Activated naive CD8-positive, alpha-beta T cell treated with anti-CD3 and anti-CD28 coated beads, Interleukin-2, amount 50 U/mL, for 16 hours (primary cell): ENCODE results near the gene RBP3.
A peak's percentile ranks its signal among the peaks of the same experiment; 100 is the strongest.

Experiments used
- DNase-seq: peaks from one replicate; pipeline ENCODE4 v3.0.0-alpha.2; 2020; ENCODE audit warnings: low read depth, low spot score

The RBP3 gene

DNA sequence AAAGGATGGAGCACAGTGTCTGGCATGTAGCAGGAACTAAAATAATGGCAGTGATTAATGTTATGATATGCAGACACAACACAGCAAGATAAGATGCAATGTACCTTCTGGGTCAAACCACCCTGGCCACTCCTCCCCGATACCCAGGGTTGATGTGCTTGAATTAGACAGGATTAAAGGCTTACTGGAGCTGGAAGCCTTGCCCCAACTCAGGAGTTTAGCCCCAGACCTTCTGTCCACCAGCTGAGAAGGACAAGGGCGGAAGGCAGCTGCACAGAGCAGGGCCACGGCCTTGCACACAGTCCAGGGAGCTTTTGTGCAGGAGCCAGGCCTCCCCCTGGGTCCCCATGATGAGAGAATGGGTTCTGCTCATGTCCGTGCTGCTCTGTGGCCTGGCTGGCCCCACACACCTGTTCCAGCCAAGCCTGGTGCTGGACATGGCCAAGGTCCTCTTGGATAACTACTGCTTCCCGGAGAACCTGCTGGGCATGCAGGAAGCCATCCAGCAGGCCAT is at the start of gene RBP3:
Gene RBP3 (plus strand): TSS at position 226 of the 514 bp plus-strand sequence. CDS start 122 bp downstream, at position 348.
- no peak for DNase-seq

DNA sequence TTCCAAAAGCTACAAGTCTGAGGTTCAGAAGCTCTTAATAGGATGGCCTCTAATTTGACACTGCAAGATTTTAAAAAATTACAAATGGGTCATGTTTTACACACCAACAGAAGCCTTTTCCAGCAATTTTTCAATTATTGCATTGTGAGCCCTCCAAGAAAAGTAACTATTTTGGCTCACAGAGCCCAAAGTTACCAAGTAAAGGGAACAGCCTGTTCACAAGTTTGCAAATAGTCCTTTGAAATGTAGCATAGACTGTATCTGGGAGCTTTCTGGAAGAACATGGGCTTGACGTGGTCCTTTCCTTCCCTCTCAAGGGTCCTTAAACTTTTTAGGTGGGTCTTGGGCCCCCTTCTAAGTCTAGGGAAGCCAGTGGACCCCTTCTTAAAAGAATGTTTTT is 49.4 kb upstream of the RBP3 start:
- DNase-seq = no peak

DNA sequence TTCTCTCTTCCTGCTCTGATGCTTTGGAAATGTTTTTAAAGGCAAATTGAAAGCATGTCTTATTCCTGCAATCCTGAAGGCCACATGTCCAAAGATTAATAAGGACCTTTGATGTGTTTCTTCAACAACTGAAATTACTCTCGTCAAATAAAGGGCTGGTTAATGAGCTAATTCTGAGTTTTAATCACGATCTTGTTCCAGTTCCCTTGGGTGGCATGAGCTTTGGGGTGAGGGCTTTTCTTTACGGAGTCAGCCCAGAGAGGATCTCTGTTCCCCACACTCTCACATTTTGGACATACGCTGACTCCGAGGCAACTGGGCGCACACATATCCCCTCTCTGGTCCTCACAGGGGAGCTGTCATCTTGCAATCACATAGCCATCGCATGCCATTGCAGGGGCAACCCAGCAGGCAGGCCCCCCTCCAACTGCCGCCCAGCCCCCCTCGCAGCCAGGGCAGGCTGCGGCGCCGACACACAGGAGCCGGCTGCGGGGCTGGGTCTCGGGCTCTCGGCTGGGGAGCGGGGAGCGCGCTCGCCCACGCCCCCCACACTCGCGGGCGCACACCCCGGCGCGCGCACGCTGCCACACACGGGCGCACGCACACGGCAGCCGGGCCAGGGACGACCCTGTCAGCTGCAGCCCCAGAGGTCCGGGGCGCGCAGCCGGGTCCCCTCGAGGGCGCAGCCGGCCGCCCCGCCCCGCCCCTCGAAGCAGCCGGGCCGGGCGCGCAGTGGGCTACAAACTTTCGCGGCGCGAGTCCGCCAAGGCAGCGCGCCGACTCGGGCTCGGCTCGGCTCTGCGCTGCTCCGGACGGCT is 48.3 kb upstream of the RBP3 start, which contains the start of gene GDF10:
Gene GDF10 (plus strand): TSS at position 587 of the 818 bp plus-strand sequence. CDS start 455 bp downstream, outside the sequence.
- DNase-seq = no peak

DNA sequence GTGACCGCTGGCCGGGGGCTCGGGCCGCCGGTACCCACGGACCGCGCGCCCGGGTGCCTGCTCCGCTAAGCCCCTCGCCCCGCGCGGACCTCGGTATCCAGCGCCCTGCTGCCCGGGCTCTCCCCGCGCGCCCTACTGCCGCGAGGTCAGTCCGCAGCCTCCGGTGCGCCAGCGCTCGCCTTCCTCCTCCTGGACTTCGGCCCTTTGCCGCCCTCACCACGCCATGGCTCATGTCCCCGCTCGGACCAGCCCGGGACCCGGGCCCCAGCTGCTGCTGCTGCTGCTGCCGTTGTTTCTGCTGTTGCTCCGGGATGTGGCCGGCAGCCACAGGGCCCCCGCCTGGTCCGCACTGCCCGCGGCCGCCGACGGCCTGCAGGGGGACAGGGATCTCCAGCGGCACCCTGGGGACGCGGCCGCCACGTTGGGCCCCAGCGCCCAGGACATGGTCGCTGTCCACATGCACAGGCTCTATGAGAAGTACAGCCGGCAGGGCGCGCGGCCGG is 47.7 kb upstream of the RBP3 start:
- DNase-seq = no peak

DNA sequence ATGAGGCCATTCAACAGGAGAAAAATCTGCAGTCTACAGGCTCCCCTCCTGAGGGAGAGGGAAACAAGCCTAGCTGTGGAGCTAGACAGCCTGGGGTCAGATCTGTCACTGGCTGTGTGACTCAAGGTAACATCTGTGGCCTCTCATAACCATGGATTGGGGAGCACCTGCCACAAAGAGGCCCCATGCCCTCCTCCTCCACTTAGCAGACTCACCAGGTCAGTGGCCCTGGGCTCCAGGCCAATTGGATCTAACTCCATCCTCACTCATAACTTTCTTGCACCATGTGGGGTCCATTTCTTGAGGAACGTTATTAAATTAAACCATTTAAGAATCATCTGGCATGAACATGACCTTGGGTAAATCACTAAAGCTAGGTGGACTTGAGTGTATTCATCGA is 46.3 kb upstream of the RBP3 start:
- no peak for DNase-seq

DNA sequence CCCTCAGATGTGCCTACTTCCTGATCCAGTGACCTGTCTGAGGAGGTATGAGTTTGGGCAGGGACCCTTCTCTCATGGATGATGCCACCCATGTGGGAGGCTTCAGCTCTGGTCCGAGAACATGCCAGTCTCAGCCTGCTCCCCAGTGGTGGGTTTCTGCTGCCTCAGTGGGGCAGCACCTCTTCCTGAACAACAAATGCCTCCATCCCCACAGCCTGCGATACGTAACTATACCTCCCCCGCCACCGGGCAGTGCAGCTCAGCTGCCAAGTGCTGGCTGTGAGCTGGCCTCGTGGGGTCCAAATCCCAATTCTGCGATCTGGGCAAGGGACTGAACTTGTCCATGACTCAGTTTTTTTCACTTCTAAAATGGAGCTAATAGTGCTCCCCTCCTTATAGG is 45.1 kb upstream of the RBP3 start:
- DNase-seq = no peak

DNA sequence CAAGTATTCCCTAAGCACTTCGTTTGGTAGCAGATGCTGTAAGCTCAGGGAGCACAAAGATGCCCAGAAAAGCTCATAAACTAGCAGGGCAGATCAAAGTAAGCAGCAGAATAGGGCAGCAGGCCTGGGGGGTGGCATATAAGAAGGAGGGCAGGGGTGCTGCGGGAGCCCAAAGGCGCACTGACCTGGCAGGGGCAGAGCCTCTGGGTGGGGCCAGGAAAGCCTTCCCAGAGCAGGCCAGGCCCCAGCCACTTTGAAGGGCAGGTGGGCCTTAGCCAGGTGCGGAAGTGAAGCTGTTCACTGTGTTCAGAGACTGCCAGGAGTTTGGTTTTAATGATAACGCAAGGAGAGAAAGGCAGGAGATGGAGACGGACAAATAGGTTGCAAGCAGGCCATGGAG is 44.3 kb upstream of the RBP3 start:
- DNase-seq = no peak

DNA sequence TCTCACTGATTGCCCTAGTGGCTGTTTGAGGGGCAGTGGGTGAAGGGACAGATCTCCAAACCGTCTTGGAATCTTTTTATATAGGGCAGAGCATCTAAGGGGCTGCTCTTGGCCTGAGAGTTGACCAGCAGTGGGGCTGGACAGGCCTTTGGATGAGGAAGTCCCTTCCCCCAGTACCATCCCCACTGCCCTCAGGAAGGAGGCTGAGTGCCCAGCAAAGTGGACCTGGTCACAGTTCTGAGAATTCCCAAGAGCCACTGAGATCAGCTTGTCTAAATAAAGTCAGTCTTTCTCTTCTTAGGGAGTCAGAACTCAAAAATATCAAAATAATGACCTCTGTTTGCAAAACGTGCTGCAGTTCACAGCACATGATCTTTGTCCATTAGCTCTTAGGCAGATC is 42.6 kb upstream of the RBP3 start:
- DNase-seq = no peak

DNA sequence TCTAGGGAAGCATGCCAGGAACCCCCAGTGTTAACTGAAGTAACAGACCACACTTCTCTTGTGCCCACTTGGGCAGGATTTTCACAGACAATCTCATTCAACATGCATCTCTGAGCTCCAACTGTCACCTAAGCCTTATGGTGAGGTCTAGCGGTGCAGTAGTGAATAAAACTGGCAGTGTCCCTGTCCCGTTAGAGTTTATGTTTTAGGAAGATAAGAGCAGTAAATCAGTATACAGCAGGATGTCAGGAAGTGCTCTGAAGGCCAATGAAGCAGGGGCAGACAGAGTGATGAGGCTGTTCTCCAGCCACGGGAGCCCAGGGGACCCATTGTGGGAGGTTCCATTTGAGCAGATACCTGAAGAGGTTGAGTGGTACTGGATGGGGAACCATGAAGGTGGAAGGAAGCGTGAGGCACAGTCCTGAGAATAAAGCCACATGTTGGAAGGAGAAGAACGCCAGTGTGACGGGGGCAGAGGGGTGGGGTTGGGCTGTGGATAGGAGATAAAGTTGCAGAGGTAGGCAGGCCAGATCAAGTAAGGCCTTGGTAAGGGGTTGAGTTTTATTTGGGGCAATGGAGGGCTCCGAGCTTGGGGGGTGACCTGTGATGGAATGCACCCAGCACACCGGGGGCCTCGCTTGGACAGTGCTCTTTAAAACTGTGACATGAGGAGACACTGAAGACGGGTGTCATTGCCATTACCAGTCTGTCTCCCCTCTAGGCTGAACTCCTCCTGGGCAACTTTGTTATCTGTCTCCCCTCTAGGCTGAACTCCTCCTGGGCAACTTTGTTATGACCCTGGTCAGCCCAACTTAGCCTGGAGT is 41.6 kb upstream of the RBP3 start:
- DNase-seq = no peak

DNA sequence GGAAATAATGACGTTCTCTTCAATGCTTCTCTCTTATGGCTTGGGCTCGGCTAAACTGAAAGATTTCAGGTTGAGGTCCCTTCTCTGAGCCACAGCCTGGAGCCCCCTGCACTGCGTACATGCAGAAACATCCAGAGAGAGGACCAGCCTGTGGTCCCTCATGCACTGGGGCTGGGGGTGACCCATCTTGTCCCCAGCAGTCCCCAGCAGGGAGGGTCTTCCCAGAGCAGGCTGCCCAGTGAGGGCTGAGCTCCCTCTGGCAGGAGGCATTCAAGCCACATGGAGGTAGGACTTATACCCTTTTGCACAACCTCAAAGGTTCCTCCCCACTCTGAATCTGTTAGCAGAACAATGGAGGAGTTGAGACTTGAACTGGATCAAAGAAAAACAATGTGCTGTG is 40.8 kb upstream of the RBP3 start:
- DNase-seq = no peak

DNA sequence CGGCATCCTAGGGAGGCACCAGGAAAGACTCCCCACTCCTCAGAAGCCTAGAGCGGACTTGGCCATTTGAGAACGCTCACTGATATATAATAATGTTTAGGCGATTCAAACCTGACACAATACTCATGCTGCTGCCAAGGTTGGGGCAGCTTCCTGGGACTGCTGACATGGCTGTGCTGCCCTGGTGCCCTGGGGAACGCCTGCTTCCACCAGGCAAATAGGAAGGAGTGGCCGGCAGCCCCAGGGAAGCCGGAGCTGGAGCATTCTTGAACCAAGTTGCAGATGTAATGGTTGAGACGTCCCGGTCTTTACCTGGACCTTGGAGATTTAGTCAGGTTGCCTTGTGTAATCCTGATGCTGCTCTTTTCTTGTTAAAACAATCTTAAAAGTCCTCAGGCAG is 39.4 kb upstream of the RBP3 start:
- no peak for DNase-seq

DNA sequence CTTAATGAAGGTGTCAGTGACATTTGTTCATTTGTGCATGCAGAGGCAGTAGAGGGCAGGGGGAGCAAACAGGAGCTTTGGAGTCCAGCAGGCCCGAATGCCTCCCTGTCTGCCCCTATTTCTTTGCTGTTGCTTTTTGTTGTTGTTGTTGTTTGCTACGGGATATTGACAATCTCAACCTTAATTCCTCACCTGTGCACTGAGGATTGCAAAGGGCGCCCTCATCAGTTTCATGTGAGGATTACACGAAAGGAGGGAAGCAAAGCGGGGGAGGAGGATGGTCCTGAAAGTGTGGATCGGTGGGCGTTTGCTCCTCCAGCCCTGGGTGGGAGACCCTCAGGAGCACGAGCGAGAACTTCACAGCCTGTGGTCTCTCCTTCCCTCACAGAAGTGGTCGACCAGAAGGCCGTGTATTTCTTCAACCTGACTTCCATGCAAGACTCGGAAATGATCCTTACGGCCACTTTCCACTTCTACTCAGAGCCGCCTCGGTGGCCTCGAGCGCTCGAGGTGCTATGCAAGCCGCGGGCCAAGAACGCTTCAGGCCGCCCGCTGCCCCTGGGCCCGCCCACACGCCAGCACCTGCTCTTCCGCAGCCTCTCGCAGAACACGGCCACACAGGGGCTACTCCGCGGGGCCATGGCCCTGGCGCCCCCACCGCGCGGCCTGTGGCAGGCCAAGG is 38.6 kb upstream of the RBP3 start:
- DNase-seq = no peak

DNA sequence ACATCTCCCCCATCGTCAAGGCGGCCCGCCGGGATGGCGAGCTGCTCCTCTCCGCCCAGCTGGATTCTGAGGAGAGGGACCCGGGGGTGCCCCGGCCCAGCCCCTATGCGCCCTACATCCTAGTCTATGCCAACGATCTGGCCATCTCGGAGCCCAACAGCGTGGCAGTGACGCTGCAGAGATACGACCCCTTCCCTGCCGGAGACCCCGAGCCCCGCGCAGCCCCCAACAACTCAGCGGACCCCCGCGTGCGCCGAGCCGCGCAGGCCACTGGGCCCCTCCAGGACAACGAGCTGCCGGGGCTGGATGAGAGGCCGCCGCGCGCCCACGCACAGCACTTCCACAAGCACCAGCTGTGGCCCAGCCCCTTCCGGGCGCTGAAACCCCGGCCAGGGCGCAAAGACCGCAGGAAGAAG is 38.1 kb upstream of the RBP3 start:
- no peak for DNase-seq

DNA sequence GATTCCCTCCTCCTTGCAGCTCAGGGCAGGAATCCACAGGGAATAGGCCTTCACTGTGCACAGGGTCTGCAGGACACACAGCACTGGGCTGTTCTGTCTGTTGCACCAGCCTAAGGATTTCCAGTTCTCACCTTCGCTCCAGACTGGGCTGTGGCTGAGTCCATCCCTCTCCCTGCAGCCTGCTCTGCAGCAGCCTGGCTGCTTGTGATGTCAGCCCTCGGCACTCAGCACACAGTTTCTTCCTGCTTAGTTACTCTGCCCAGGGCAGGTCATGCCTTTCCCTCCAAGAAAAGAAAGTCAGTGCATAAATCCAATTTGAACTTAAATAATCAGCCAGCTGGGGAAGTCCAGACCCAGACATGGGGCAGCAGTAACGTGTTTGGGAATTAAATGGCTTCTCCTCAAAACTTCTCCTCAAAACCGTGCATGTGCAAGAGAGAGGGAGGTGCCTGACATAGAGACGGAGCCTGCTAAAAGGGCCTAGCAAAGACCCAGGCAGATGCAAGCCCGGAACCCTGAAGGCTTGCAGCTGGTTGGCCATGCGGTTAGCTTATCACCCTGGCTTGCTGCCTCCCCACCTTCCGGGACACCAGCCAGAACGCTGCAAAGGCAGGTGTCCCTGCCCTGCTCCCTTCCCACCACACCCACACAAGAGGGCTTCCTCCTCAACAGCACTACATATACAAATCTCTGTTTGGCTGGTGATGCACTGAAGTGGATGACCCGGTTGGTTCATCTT is 36.8 kb upstream of the RBP3 start:
- no peak for DNase-seq

DNA sequence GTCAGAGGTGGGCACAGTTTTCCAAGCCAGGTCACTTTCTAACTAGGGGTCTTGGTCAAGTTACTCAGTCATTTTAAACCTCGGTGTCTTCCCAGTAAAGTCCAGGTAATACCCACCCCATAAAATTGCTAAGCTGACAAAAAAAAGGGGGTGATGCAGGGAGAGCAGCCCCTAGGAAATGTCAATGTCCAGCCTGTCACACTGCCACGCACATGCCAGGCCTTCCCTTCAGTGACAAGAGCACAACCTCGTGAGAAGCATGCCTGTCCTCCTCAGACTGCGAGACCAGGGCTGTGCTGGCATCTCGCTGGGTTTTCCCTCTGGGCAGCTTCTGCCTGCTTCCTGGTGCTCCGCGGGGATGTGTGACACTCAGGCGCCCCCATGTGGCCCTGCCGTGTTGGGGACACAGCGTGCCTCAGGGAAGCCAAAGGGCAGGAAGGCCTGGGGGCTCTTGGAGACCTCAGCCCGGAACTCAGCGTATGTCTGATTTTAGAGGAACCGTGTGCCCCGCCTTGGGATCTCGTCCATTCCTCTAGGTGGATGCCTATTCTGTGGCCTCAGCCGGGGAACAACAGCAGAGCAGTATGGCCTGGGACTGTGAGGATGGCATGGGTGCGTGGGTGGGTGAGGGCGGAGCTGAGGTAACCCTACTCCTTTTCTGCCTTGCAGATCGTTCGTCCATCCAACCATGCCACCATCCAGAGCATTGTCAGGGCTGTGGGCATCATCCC is 36.1 kb upstream of the RBP3 start:
- peak; percentile 75 for DNase-seq

DNA sequence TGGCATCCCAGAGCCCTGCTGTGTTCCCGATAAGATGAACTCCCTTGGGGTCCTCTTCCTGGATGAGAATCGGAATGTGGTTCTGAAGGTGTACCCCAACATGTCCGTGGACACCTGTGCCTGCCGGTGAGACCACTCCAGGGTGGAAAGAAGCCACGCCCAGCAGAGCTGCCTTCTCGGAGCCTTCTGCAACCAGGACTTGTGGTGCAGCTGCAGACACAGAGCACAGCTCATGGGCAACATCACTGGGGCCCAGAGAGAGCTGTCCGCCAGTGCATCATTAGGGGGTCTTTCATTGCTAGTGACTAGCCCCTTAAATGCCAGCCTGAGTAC is 35.5 kb upstream of the RBP3 start:
- DNase-seq = no peak

DNA sequence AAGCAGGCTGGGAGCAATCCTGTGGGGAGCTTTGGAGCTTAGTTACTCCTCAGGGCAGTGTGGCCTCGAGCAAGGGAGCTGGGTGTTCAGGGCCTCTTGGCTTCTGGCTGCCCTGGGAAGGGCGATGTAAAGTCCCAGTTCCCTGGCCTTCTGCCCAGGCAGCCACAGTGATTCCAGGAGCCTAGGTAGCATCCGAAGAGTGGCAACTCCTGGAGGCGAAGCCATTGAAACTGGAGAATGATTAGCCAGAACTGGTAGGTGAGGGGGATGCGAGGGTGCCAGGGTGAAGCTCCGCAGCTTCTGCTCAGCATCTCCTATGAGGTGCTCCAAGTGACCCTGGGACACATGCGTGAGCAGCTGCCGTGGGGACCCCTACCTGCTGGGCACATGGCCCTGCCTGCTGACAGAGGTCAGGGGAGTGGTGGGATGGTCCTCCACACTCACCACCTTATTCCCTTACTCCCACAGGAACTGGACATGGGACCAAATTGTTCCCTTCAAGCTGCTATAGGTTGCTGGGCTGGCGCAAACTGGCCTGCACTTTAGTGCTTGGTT is 33.7 kb upstream of the RBP3 start:
- no peak for DNase-seq

DNA sequence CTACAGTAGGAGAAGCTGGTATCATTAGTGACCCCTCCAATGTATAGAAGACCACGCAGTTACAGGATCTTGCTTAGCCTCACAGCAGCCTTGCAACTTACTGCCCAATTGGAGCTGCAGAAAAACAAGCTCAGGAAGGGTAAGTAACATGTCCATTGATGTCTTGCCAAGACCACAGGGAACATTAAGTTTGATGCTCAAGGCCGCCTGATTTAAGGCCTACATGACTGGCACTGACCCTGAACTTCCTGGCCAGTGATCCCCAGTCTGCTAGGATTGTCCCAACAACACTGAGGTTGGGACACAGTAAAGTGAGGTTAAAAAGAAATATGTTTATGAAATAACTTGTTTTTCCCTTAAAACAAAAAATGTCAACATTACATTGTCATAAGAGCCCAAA is 32.7 kb upstream of the RBP3 start:
- no peak for DNase-seq

DNA sequence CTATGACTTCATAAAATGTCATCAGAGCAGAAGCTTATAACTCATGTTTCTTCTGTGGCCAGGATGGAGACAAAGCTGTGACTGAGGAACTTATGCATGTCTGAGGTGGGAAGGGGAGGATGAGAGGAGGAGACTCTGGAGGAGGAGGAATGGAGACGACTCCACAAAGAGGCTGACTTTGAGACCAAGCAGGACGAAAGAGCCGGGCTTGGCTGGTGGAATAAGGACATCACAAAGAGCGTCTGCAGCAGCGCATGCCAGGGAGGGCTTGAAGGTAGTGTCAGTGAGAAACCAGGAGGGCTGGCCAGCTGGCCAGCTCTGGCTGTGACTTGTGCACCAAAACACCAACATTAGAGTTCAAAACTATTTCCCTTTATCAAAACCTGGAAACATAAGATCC is 32.0 kb upstream of the RBP3 start:
- DNase-seq = no peak

DNA sequence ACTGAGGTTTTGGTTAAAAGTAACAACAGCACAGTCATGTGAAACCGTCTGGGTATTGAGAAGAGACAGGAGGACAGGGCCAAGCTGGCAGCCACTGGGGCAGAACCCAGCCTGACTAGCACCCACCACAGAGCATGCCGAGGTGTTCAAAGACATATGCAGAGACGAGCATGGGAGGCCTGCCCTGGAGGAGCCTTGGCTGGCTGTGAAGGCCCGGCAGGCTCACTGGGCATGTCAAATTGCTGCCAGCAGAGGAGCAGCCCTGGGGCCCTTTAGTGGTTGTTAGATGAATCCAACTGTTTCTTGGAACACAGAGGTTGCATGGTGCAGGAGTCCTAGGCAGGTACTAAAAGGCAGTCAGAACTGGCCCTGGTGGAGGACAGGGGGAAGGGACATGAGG is 30.9 kb upstream of the RBP3 start:
- DNase-seq = no peak
